Neuronal stem cell (in vitro differentiated cells): ENCODE data around the gene NARS2.

ENCODE experiments used
- DNase-seq: peaks from one replicate; pipeline ENCODE4 v3.0.0-alpha.2; 2013; ENCODE audit warnings: low spot score
- H2AFZ ChIP-seq: one replicate; pipeline ENCODE4 v1.6.1; 2013; ENCODE audit warnings: mild to moderate bottlenecking, low read length, inconsistent platforms
- H2AK5ac ChIP-seq: 2 replicates; pipeline ENCODE4 v1.6.1; 2013; ENCODE audit warnings: low read depth, mild to moderate bottlenecking, inconsistent platforms, low read length, moderate library complexity, mixed read lengths
- H2BK120ac ChIP-seq: 2 replicates; pipeline ENCODE4 v1.6.1; 2013; ENCODE audit warnings: low read depth, mild to moderate bottlenecking, inconsistent platforms, low read length, moderate library complexity, mixed read lengths
- H2BK12ac ChIP-seq: one replicate; pipeline ENCODE4 v1.6.1; 2013; ENCODE audit warnings: low read length, inconsistent platforms
- H2BK15ac ChIP-seq: 2 replicates; pipeline ENCODE4 v1.6.1; 2013; ENCODE audit warnings: mild to moderate bottlenecking, low read length, inconsistent platforms, mixed read lengths
- H2BK5ac ChIP-seq: one replicate; pipeline ENCODE4 v1.6.1; 2013; ENCODE audit warnings: inconsistent platforms, mild to moderate bottlenecking, low read length, moderate library complexity
- H3K14ac ChIP-seq: one replicate; pipeline ENCODE4 v1.6.1; 2013; ENCODE audit warnings: low read length, inconsistent platforms
- H3K18ac ChIP-seq: 2 replicates; pipeline ENCODE4 v1.6.1; 2013; ENCODE audit warnings: low read length, inconsistent platforms
- H3K23ac ChIP-seq: 2 replicates; pipeline ENCODE4 v1.6.1; 2013; ENCODE audit warnings: low read depth, mild to moderate bottlenecking, mixed read lengths, low read length, inconsistent platforms; ENCODE audit not compliant: poor library complexity
- H3K27ac ChIP-seq: replicated peaks from 3 replicates; pipeline ENCODE4 v1.5.1; 2013; ENCODE audit warnings: low read length, inconsistent platforms
- H3K27me3 ChIP-seq, 3 experiments: 2 replicates each; pipeline ENCODE4 v1.6.1; 2013; ENCODE audit warnings: low read length in 3 of 3, mild to moderate bottlenecking in 2 of 3, inconsistent platforms in 1 of 3, low read depth in 1 of 3, mixed read lengths in 1 of 3, moderate library complexity in 1 of 3; ENCODE audit not compliant: control insufficient read depth in 3 of 3, insufficient read depth in 3 of 3
- H3K36me3 ChIP-seq, 2 donors: replicated peaks in 1 of 2; 2 replicates each; pipeline ENCODE4 v1.6.1; 2013; ENCODE audit warnings: low read length in 2 of 2; ENCODE audit not compliant: control insufficient read depth in 2 of 2, insufficient read depth in 2 of 2
- H3K4ac ChIP-seq: 2 replicates; pipeline ENCODE4 v1.6.1; 2013; ENCODE audit warnings: inconsistent platforms, mild to moderate bottlenecking, low read length, moderate library complexity
- H3K4me1 ChIP-seq, 2 donors: 1 replicate in 1 of 2; 2 replicates in 1 of 2; pipeline ENCODE4 v1.6.1; 2013; ENCODE audit warnings: low read length in 2 of 2, low read depth in 1 of 2; ENCODE audit not compliant: control insufficient read depth in 2 of 2, insufficient read depth in 1 of 2
- H3K4me2 ChIP-seq: one replicate; pipeline ENCODE4 v1.6.1; 2013; ENCODE audit warnings: mild to moderate bottlenecking, low read length, inconsistent platforms; ENCODE audit not compliant: insufficient read depth, poor library complexity, severe bottlenecking
- H3K4me3 ChIP-seq, 2 donors: 2 replicates each; pipeline ENCODE4 v1.5.1; 2013; ENCODE audit warnings: low read length in 2 of 2, mild to moderate bottlenecking in 2 of 2, inconsistent platforms in 1 of 2, moderate library complexity in 1 of 2
- H3K79me1 ChIP-seq: one replicate; pipeline ENCODE4 v1.6.1; 2013; ENCODE audit warnings: low read depth, mild to moderate bottlenecking, inconsistent platforms, low read length, moderate library complexity
- H3K9ac ChIP-seq: one replicate; pipeline ENCODE4 v1.6.1; 2013; ENCODE audit warnings: mild to moderate bottlenecking, low read depth, low read length, inconsistent platforms; ENCODE audit not compliant: poor library complexity
- H3K9me3 ChIP-seq, 2 donors: replicated peaks in 1 of 2; 2 replicates each; pipeline versions ENCODE3 to v1.6.1; 2013; ENCODE audit warnings: low read length in 2 of 2, mild to moderate bottlenecking in 2 of 2, inconsistent platforms in 1 of 2, low read depth in 1 of 2, mixed read lengths in 1 of 2, moderate library complexity in 1 of 2; ENCODE audit not compliant: control insufficient read depth in 2 of 2, insufficient read depth in 1 of 2
- H4K8ac ChIP-seq: one replicate; pipeline ENCODE4 v1.6.1; 2013; ENCODE audit warnings: low read depth, mild to moderate bottlenecking, inconsistent platforms, low read length, moderate library complexity
- H4K91ac ChIP-seq: one replicate; pipeline ENCODE4 v1.6.1; 2013; ENCODE audit warnings: low read length, low read depth, mild to moderate bottlenecking, inconsistent platforms; ENCODE audit not compliant: poor library complexity
- WGBS, 2 donors: extraction: QIAGEN DNeasy Blood & Tissue Kit; methylation state at CpG; one replicate each; pipeline ENCODE4 v1.1.7; 2013; ENCODE audit warnings: missing lambda C conversion rate in 2 of 2, mixed read lengths in 1 of 2; ENCODE audit not compliant: insufficient read length in 2 of 2, insufficient replicate concordance in 1 of 2; ENCODE audit errors: extremely low coverage in 2 of 2; 5-methylcytosine and 5-hydroxymethylcytosine counted together

Gene NARS2

DNA sequence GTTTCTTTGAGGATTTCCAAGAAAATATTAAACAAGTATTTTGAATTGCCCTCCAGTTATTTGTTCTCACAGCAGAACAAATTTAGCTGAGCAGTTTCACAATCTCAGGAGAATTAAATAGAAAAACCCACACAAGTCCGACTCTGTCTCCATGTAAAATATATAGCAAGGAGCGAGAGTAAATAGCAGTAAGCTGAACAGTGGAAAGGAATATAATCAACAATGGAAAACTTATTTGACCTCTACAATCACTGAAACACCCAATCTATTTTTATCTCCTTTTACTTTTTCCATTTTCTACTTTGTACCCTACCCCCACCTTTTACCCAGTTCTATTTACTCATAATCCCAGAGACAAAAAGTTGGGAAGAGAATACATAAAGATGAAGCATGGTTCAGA lies 34.4 kb downstream of the NARS2 start:
- H3K4me3 ChIP-seq, result no peak overlapping the region
- no peaks in the 10 kb centered on the region for H3K79me1 ChIP-seq
- H3K9ac ChIP-seq, result no peak overlapping the region
- H3K9me3 ChIP-seq, result no peaks in the 10 kb centered on the region
- H2BK15ac ChIP-seq, result no peak overlapping the region
- H2AFZ ChIP-seq, result no peak overlapping the region
- no peaks in the 10 kb centered on the region for H3K4me1 ChIP-seq
- H2BK5ac ChIP-seq, result no peak overlapping the region
- DNase-seq, result no peak
- no peak overlapping the region for H3K4me2 ChIP-seq
- H3K27me3 ChIP-seq, result no peaks in the 10 kb centered on the region
- H2BK12ac ChIP-seq, result no peak overlapping the region
- H2AK5ac ChIP-seq, result no peak overlapping the region
- H3K36me3 ChIP-seq, result peaks cover 2 to 42% of the 10 kb centered on the region in 2 donors
- H3K14ac ChIP-seq, result no peak overlapping the region
- H3K23ac ChIP-seq, result no peak overlapping the region
- H3K18ac ChIP-seq, result no peak overlapping the region
- H4K91ac ChIP-seq, result no peak overlapping the region
- no peak overlapping the region for H2BK120ac ChIP-seq
- H4K8ac ChIP-seq, result no peak overlapping the region
- H3K4ac ChIP-seq, result no peak overlapping the region
- no peak overlapping the region for H3K27ac ChIP-seq
- WGBS, 2 donors, result no CpG with 5 or more reads among the region's 2 CpGs

DNA sequence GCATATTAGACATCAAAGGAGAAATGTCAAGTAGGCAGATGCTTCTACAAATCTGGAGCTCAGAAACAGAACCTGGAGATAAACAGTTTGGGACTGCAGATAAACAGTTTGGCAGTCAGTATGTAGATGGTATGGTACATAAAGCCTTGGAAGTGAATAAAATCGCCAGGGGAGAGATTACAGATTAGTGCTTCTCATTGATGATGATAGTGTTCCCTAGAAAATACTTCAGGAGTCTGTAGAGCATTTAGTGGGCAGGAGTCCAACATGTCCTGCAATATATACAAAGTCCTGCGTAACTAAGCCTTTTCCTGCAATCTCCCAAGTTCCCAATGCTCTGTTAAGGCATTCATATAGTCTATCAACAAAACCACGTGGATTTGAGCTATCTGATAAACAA lies 35.2 kb downstream of the NARS2 start:
- Histone ChIP-seq H2AFZ (no peak overlapping the region), H3K9ac (no peak overlapping the region), H3K27me3 (no peaks in the 10 kb centered on the region), H3K4me1 (no peaks in the 10 kb centered on the region), H3K9me3 (no peaks in the 10 kb centered on the region), H3K23ac (no peak overlapping the region), H4K91ac (no peak overlapping the region), H2BK120ac (no peak overlapping the region), H2BK15ac (no peak overlapping the region), H3K79me1 (no peaks in the 10 kb centered on the region), H2BK12ac (no peak overlapping the region), H3K4me3 (no peak overlapping the region), H4K8ac (no peak overlapping the region), H3K36me3 (peaks cover 2 to 50% of the 10 kb centered on the region in 2 donors), H3K27ac (no peak overlapping the region), H3K4me2 (no peak overlapping the region), H3K18ac (no peak overlapping the region), H3K4ac (no peak overlapping the region), H2BK5ac (no peak overlapping the region), H2AK5ac (no peak overlapping the region), H3K14ac (no peak overlapping the region)
- no peak for DNase-seq
- no CpG with 5 or more reads among the region's 3 CpGs for WGBS, 2 donors

DNA sequence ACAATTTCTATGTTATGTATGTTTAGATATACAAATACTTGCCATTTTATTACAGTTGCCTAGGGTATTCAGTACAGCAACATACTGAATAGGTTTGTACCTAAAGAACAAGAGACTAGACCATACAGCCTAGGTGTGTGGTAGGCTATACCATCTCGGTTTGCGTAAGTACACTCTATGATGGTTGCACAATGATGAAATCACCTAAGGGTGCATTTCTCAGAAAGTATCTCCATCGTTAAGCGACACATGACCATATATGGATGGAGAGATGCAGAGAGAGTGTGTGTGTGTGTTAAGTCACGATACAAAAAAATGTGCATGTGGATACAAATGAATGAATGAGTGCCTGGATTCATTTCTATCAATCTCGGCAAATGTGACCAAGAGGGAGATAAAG lies 37.7 kb downstream of the NARS2 start:
- Histone ChIP-seq H2AFZ (no peak overlapping the region), H3K4me3 (no peak overlapping the region), H3K4me1 (no peaks in the 10 kb centered on the region), H3K79me1 (no peaks in the 10 kb centered on the region), H3K23ac (no peak overlapping the region), H3K9me3 (no peaks in the 10 kb centered on the region), H2BK120ac (no peak overlapping the region), H2BK15ac (no peak overlapping the region), H3K27ac (no peak overlapping the region), H4K8ac (no peak overlapping the region), H2AK5ac (no peak overlapping the region), H3K27me3 (no peaks in the 10 kb centered on the region), H3K36me3 (peaks cover 5 to 53% of the 10 kb centered on the region in 2 donors), H2BK12ac (no peak overlapping the region), H3K14ac (no peak overlapping the region), H3K9ac (no peak overlapping the region), H4K91ac (no peak overlapping the region), H3K18ac (no peak overlapping the region), H2BK5ac (no peak overlapping the region), H3K4me2 (no peak overlapping the region), H3K4ac (no peak overlapping the region)
- WGBS, 2 donors, result no CpG with 5 or more reads among the region's 6 CpGs
- no peak for DNase-seq

GRCh38 chr11:78535920-78536319 lies 38.7 kb downstream of the NARS2 start:
- Histone ChIP-seq H4K91ac (no peak overlapping the region), H3K14ac (no peak overlapping the region), H3K23ac (no peak overlapping the region), H2AK5ac (no peak overlapping the region), H2BK120ac (no peak overlapping the region), H3K18ac (no peak overlapping the region), H2AFZ (no peak overlapping the region), H3K27ac (no peak overlapping the region), H2BK15ac (no peak overlapping the region), H3K9me3 (no peaks in the 10 kb centered on the region), H3K9ac (no peak overlapping the region), H2BK5ac (no peak overlapping the region), H3K4me2 (no peak overlapping the region), H3K27me3 (no peaks in the 10 kb centered on the region), H3K36me3 (peaks cover 5 to 45% of the 10 kb centered on the region in 2 donors), H3K4me1 (no peaks in the 10 kb centered on the region), H2BK12ac (no peak overlapping the region), H3K79me1 (no peaks in the 10 kb centered on the region), H3K4me3 (no peak overlapping the region), H4K8ac (no peak overlapping the region), H3K4ac (no peak overlapping the region)
- WGBS, 2 donors, result no CpG with 5 or more reads among the region's 2 CpGs
- no peak for DNase-seq
